Trophoblast cell (in vitro differentiated cells and primary cell): ENCODE data around the gene HOOK1.

ENCODE experiments used
- DNase-seq, 2 donors: peaks; one replicate each; pipeline ENCODE4 v3.0.0-alpha.2; 2016
- H2AFZ ChIP-seq: 2 replicates; pipeline ENCODE4 v1.6.1; 2013; ENCODE audit warnings: low read length, moderate library complexity, mild to moderate bottlenecking; ENCODE audit not compliant: insufficient read depth, poor library complexity
- H2AK5ac ChIP-seq: 2 replicates; pipeline ENCODE4 v1.6.1; 2013; ENCODE audit warnings: mild to moderate bottlenecking, low read length
- H2BK120ac ChIP-seq: 2 replicates; pipeline ENCODE4 v1.6.1; 2013; ENCODE audit warnings: low read length, mild to moderate bottlenecking, moderate library complexity; ENCODE audit not compliant: insufficient read depth, poor library complexity
- H2BK12ac ChIP-seq: 2 replicates; pipeline ENCODE4 v1.6.1; 2013; ENCODE audit warnings: mild to moderate bottlenecking, low read length, moderate library complexity
- H2BK5ac ChIP-seq: 2 replicates; pipeline ENCODE4 v1.6.1; 2013; ENCODE audit warnings: low read length, low read depth, moderate library complexity, mild to moderate bottlenecking; ENCODE audit not compliant: poor library complexity
- H3K14ac ChIP-seq: 2 replicates; pipeline ENCODE4 v1.6.1; 2013; ENCODE audit warnings: mild to moderate bottlenecking, low read length
- H3K18ac ChIP-seq: 2 replicates; pipeline ENCODE4 v1.6.1; 2013; ENCODE audit warnings: mild to moderate bottlenecking, low read length
- H3K23ac ChIP-seq: 2 replicates; pipeline ENCODE4 v1.6.1; 2013; ENCODE audit warnings: low read length
- H3K27ac ChIP-seq: 2 replicates; pipeline ENCODE4 v1.5.1; 2013; ENCODE audit warnings: low read depth, mild to moderate bottlenecking, inconsistent platforms, low read length, moderate library complexity
- H3K27me3 ChIP-seq: 2 replicates; pipeline ENCODE4 v1.6.1; 2013; ENCODE audit warnings: inconsistent platforms, mild to moderate bottlenecking, low read length, moderate library complexity; ENCODE audit not compliant: insufficient read depth
- H3K36me3 ChIP-seq, 2 experiments: 1 replicate in 1 of 2; 2 replicates in 1 of 2; pipeline ENCODE4 v1.6.1; 2013; ENCODE audit warnings: low read length in 2 of 2, mild to moderate bottlenecking in 2 of 2, moderate library complexity in 1 of 2; ENCODE audit not compliant: insufficient read depth in 2 of 2, control insufficient read depth in 1 of 2
- H3K4ac ChIP-seq: 2 replicates; pipeline ENCODE4 v1.6.1; 2013; ENCODE audit warnings: low read depth, mild to moderate bottlenecking, low read length, moderate library complexity
- H3K4me1 ChIP-seq, 2 experiments: 1 replicate in 1 of 2; 2 replicates in 1 of 2; pipeline ENCODE4 v1.6.1; 2013; ENCODE audit warnings: low read length in 2 of 2, mild to moderate bottlenecking in 2 of 2, moderate library complexity in 1 of 2; ENCODE audit not compliant: insufficient read depth in 2 of 2, control insufficient read depth in 1 of 2
- H3K4me2 ChIP-seq: 2 replicates; pipeline ENCODE4 v1.6.1; 2013; ENCODE audit warnings: inconsistent platforms, mild to moderate bottlenecking, low read length, moderate library complexity
- H3K4me3 ChIP-seq: 2 replicates; pipeline ENCODE4 v1.5.1; 2013; ENCODE audit warnings: mild to moderate bottlenecking, low read depth, low read length, inconsistent platforms
- H3K79me1 ChIP-seq: one replicate; pipeline ENCODE4 v1.6.1; 2013; ENCODE audit warnings: low read length
- H3K79me2 ChIP-seq: 2 replicates; pipeline ENCODE4 v1.6.1; 2013; ENCODE audit warnings: low read length, mild to moderate bottlenecking; ENCODE audit not compliant: control insufficient read depth, insufficient read depth, poor library complexity
- H3K9ac ChIP-seq: 2 replicates; pipeline ENCODE4 v1.6.1; 2013; ENCODE audit warnings: mild to moderate bottlenecking, low read length
- H3K9me3 ChIP-seq: 2 replicates; pipeline ENCODE4 v1.6.1; 2013; ENCODE audit warnings: low read depth, mild to moderate bottlenecking, control low read depth, inconsistent platforms, low read length; ENCODE audit not compliant: insufficient read depth
- H4K12ac ChIP-seq: 2 replicates; pipeline ENCODE4 v1.6.1; 2013; ENCODE audit warnings: low read depth, mild to moderate bottlenecking, low read length, moderate library complexity
- H4K8ac ChIP-seq: 2 replicates; pipeline ENCODE4 v1.6.1; 2013; ENCODE audit warnings: low read depth, mild to moderate bottlenecking, low read length, moderate library complexity
- H4K91ac ChIP-seq: one replicate; pipeline ENCODE4 v1.6.1; 2013; ENCODE audit warnings: low read depth, mild to moderate bottlenecking, low read length, moderate library complexity
- WGBS: extraction: QIAGEN DNeasy Blood & Tissue Kit; methylation state at CpG from one replicate; pipeline ENCODE4 v1.1.7; 2013; ENCODE audit warnings: missing lambda C conversion rate; ENCODE audit not compliant: insufficient read length, insufficient coverage; ENCODE audit errors: extremely low coverage; 5-methylcytosine and 5-hydroxymethylcytosine counted together

The HOOK1 gene

GRCh38 chr1:59866462-59866861, 51.7 kb downstream of the HOOK1 start:
- no peak overlapping the region for H2BK12ac ChIP-seq
- H3K27ac ChIP-seq: no peak overlapping the region
- H3K23ac ChIP-seq: no peak overlapping the region
- no peak overlapping the region for H3K4ac ChIP-seq
- WGBS: no CpG with 5 or more reads among the region's 2 CpGs
- H2AK5ac ChIP-seq: no peak overlapping the region
- no peaks in the 10 kb centered on the region for H3K79me2 ChIP-seq
- H4K8ac ChIP-seq: no peak overlapping the region
- no peak overlapping the region for H2AFZ ChIP-seq
- H3K18ac ChIP-seq: no peak overlapping the region
- no peak for DNase-seq
- H3K4me1 ChIP-seq: no peaks in the 10 kb centered on the region
- no peak overlapping the region for H2BK5ac ChIP-seq
- no peaks in the 10 kb centered on the region for H3K36me3 ChIP-seq
- no peaks in the 10 kb centered on the region for H3K27me3 ChIP-seq
- H3K79me1 ChIP-seq: no peaks in the 10 kb centered on the region
- no peak overlapping the region for H3K4me2 ChIP-seq
- H3K4me3 ChIP-seq: no peak overlapping the region
- no peak overlapping the region for H4K12ac ChIP-seq
- H4K91ac ChIP-seq: no peak overlapping the region
- no peaks in the 10 kb centered on the region for H3K9me3 ChIP-seq
- no peak overlapping the region for H3K14ac ChIP-seq
- H3K9ac ChIP-seq: no peak overlapping the region
- no peak overlapping the region for H2BK120ac ChIP-seq

GRCh38 chr1:59871746-59872145, 57.0 kb downstream of the HOOK1 start:
- no peaks in the 10 kb centered on the region for H3K27me3 ChIP-seq
- no peak overlapping the region for H3K4ac ChIP-seq
- H3K9ac ChIP-seq: no peak overlapping the region
- no peak overlapping the region for H3K4me2 ChIP-seq
- no peak overlapping the region for H3K23ac ChIP-seq
- no peaks in the 10 kb centered on the region for H3K36me3 ChIP-seq
- no peak overlapping the region for H2BK5ac ChIP-seq
- H4K12ac ChIP-seq: no peak overlapping the region
- no peak overlapping the region for H4K8ac ChIP-seq
- H2BK120ac ChIP-seq: no peak overlapping the region
- no peaks in the 10 kb centered on the region for H3K79me2 ChIP-seq
- no peak overlapping the region for H2BK12ac ChIP-seq
- H2AFZ ChIP-seq: no peak overlapping the region
- no peaks in the 10 kb centered on the region for H3K9me3 ChIP-seq
- no peak overlapping the region for H3K18ac ChIP-seq
- no peaks in the 10 kb centered on the region for H3K79me1 ChIP-seq
- no peak overlapping the region for H3K27ac ChIP-seq
- no peak overlapping the region for H3K4me3 ChIP-seq
- no peak for DNase-seq
- no peak overlapping the region for H3K14ac ChIP-seq
- H2AK5ac ChIP-seq: no peak overlapping the region
- H3K4me1 ChIP-seq: no peaks in the 10 kb centered on the region
- H4K91ac ChIP-seq: no peak overlapping the region

GRCh38 chr1:59877108-59877682, 62.4 kb downstream of the HOOK1 start:
- H2BK5ac ChIP-seq: no peak overlapping the region
- H3K79me1 ChIP-seq: no peaks in the 10 kb centered on the region
- no peak overlapping the region for H2AK5ac ChIP-seq
- H3K9ac ChIP-seq: no peak overlapping the region
- H3K18ac ChIP-seq: no peak overlapping the region
- no peak overlapping the region for H3K4ac ChIP-seq
- no peaks in the 10 kb centered on the region for H3K9me3 ChIP-seq
- no peak overlapping the region for H4K8ac ChIP-seq
- H3K36me3 ChIP-seq: no peaks in the 10 kb centered on the region
- no peaks in the 10 kb centered on the region for H3K27me3 ChIP-seq
- H3K79me2 ChIP-seq: no peaks in the 10 kb centered on the region
- H3K4me3 ChIP-seq: no peak overlapping the region
- no peak overlapping the region for H3K4me2 ChIP-seq
- H4K12ac ChIP-seq: no peak overlapping the region
- H3K27ac ChIP-seq: no peak overlapping the region
- no peak overlapping the region for H2BK120ac ChIP-seq
- WGBS: no CpG with 5 or more reads among the region's 2 CpGs
- H3K23ac ChIP-seq: no peak overlapping the region
- H4K91ac ChIP-seq: no peak overlapping the region
- H3K14ac ChIP-seq: no peak overlapping the region
- no peaks in the 10 kb centered on the region for H3K4me1 ChIP-seq
- DNase-seq: no peak
- H2AFZ ChIP-seq: no peak overlapping the region
- H2BK12ac ChIP-seq: no peak overlapping the region

GRCh38 chr1:59878370-59878769, 63.6 kb downstream of the HOOK1 start:
- no CpG with 5 or more reads among the region's 3 CpGs for WGBS
- H3K23ac ChIP-seq: no peak overlapping the region
- no peak overlapping the region for H3K9ac ChIP-seq
- no peaks in the 10 kb centered on the region for H3K36me3 ChIP-seq
- no peak overlapping the region for H2BK120ac ChIP-seq
- H2AK5ac ChIP-seq: no peak overlapping the region
- no peak overlapping the region for H3K14ac ChIP-seq
- H4K8ac ChIP-seq: no peak overlapping the region
- no peak for DNase-seq
- H4K12ac ChIP-seq: no peak overlapping the region
- no peaks in the 10 kb centered on the region for H3K79me1 ChIP-seq
- H3K4me1 ChIP-seq: no peaks in the 10 kb centered on the region
- no peak overlapping the region for H2AFZ ChIP-seq
- H3K4me2 ChIP-seq: no peak overlapping the region
- H3K9me3 ChIP-seq: no peaks in the 10 kb centered on the region
- H2BK5ac ChIP-seq: no peak overlapping the region
- H3K18ac ChIP-seq: no peak overlapping the region
- H3K4me3 ChIP-seq: no peak overlapping the region
- no peaks in the 10 kb centered on the region for H3K79me2 ChIP-seq
- no peaks in the 10 kb centered on the region for H3K27me3 ChIP-seq
- H4K91ac ChIP-seq: no peak overlapping the region
- no peak overlapping the region for H3K4ac ChIP-seq
- no peak overlapping the region for H3K27ac ChIP-seq
- no peak overlapping the region for H2BK12ac ChIP-seq
